Hepatocyte (in vitro differentiated cells): ENCODE results near the gene THYN1. TPM values are rescaled to one million over a fixed set of nuclear protein-coding genes. Genes with fewer than 3 reads are reported as not detected.

Experiments
- DNase-seq: peaks from one replicate; pipeline ENCODE4 v3.0.0-alpha.2; 2016; ENCODE audit warnings: low spot score
- H2AFZ ChIP-seq: fragments of 200-600 bp; sonication (generic); 2 replicates; pipeline ENCODE4 v1.6.0; 2016; ENCODE audit warnings: antibody characterized with exemption, mild to moderate bottlenecking
- H3K27ac ChIP-seq: fragments of 200-600 bp; sonication (generic); 2 replicates; pipeline ENCODE4 v1.5.1; 2016; ENCODE audit warnings: mild to moderate bottlenecking
- H3K27me3 ChIP-seq: fragments of 200-600 bp; sonication (generic); 2 replicates; pipeline ENCODE4 v1.6.1; 2016
- H3K36me3 ChIP-seq: fragments of 200-600 bp; sonication (generic); replicated peaks from 2 replicates; pipeline ENCODE4 v1.5.1; 2016; ENCODE audit warnings: low read depth; ENCODE audit not compliant: insufficient read depth
- H3K4me1 ChIP-seq: fragments of 200-600 bp; sonication (generic); 2 replicates; pipeline ENCODE4 v1.5.1; 2016; ENCODE audit warnings: mild to moderate bottlenecking, moderate library complexity; ENCODE audit not compliant: insufficient read depth
- H3K4me2 ChIP-seq: fragments of 200-600 bp; sonication (generic); 2 replicates; pipeline ENCODE4 v1.6.0; 2016
- H3K4me3 ChIP-seq: fragments of 200-600 bp; sonication (generic); 2 replicates; pipeline ENCODE4 v1.5.1; 2016; ENCODE audit warnings: mild to moderate bottlenecking
- H3K79me2 ChIP-seq: fragments of 200-600 bp; sonication (generic); 2 replicates; pipeline ENCODE4 v1.6.0; 2017; ENCODE audit warnings: mild to moderate bottlenecking
- H3K9me2 ChIP-seq: fragments of 200-600 bp; sonication (generic); replicated peaks from 2 replicates; pipeline ENCODE4 v1.6.0; 2017; ENCODE audit warnings: mild to moderate bottlenecking; ENCODE audit not compliant: insufficient read depth
- H3K9me3 ChIP-seq: fragments of 200-600 bp; sonication (generic); 2 replicates; pipeline ENCODE4 v1.5.1; 2016; ENCODE audit warnings: low read depth, mild to moderate bottlenecking
- H4K20me1 ChIP-seq: fragments of 200-600 bp; sonication (generic); 2 replicates; pipeline ENCODE4 v1.6.0; 2016; ENCODE audit warnings: mild to moderate bottlenecking; ENCODE audit not compliant: insufficient read depth, poor library complexity, severe bottlenecking
- CTCF ChIP-seq: fragments of 200-600 bp; sonication (generic); IDR thresholded peaks from 2 replicates; pipeline ENCODE4 v1.5.1; 2016; ENCODE audit warnings: antibody characterized with exemption, mild to moderate bottlenecking; ENCODE audit not compliant: poor library complexity
- EZH2 ChIP-seq: fragments of 200-600 bp; sonication (generic); IDR thresholded peaks from 2 replicates; pipeline ENCODE4 v1.6.1; 2016; ENCODE audit warnings: antibody characterized with exemption, mild to moderate bottlenecking, borderline replicate concordance
- EZH2phosphoT487 ChIP-seq: fragments of 200-600 bp; sonication (generic); IDR thresholded peaks from one replicate; pipeline ENCODE4 v1.6.1; 2018; ENCODE audit warnings: antibody characterized with exemption, mild to moderate bottlenecking, low read depth, moderate library complexity; ENCODE audit not compliant: unreplicated experiment, severe bottlenecking
- WGBS: methylation state at CpG from one replicate; pipeline ENCODE4 v1.1.6; 2016; ENCODE audit warnings: low lambda C conversion rate; ENCODE audit errors: missing lambda C conversion rate; 5-methylcytosine and 5-hydroxymethylcytosine counted together
- polyA plus RNA-seq: library from polyadenylated mRNA; unstranded; fragments of >200 nt; fragmentation: Nextera tagmentation; extraction: Ambion mirVana; gene quantifications from 2 replicates; pipeline ENCODE4 v1.2.1, GENCODE V29; 2016
- total RNA-seq: library from RNA; depleted of rRNA; stranded (reverse); fragments of >200 nt; gene quantifications from 2 replicates; pipeline ENCODE4 v1.2.3, GENCODE V29; 2014

Gene THYN1
- total and polyA plus RNA-seq, 2 experiments from 2014 or later: 45.7 to 59.8 TPM

- Histone ChIP-seq H3K79me2 (no peaks in the 10 kb centered on the region), H2AFZ (no peak overlapping the region), H3K9me2 (no peaks in the 10 kb centered on the region), H3K9me3 (no peaks in the 10 kb centered on the region), H3K4me2 (peak overlapping the region; percentile 91), H3K4me1 (peaks cover 12% of the 10 kb centered on the region), H3K27me3 (peaks cover 83% of the 10 kb centered on the region), H4K20me1 (no peaks in the 10 kb centered on the region), H3K4me3 (no peak overlapping the region), H3K36me3 (no peaks in the 10 kb centered on the region), H3K27ac (no peak overlapping the region)
- no peak for DNase-seq
- 15% methylated on average over 36 of the region's 36 CpGs for WGBS
- peak; percentile 80 for TF ChIP-seq EZH2
- TF ChIP-seq EZH2phosphoT487: no peak
Observed at GRCh38 chr11:134277183-134278001, 24.2 kb upstream of the THYN1 start.

- Histone ChIP-seq H3K9me3 (no peaks in the 10 kb centered on the region), H3K36me3 (no peaks in the 10 kb centered on the region), H3K27ac (no peak overlapping the region), H3K27me3 (peaks cover 91% of the 10 kb centered on the region), H2AFZ (peak overlapping the region; percentile 71), H3K9me2 (no peaks in the 10 kb centered on the region), H3K79me2 (no peaks in the 10 kb centered on the region), H3K4me2 (peak overlapping the region; percentile 91), H3K4me1 (peaks cover 12% of the 10 kb centered on the region), H4K20me1 (no peaks in the 10 kb centered on the region), H3K4me3 (no peak overlapping the region)
- DNase-seq: no peak
- WGBS: 3% methylated on average over 38 of the region's 88 CpGs
- no peak for TF ChIP-seq CTCF
Observed at GRCh38 chr11:134276396-134277182, 23.4 kb upstream of the THYN1 start.

GRCh38 chr11:134275534-134276395 is 22.6 kb upstream of the THYN1 start, which contains the start of gene GLB1L3:
GLB1L3 (plus strand) TSS chr11:134276379; CDS start chr11:134276741, 362 bp downstream.
- Histone ChIP-seq H3K4me2 (peak within 1 kb of the TSS; percentile 91), H4K20me1 (no peaks in the 10 kb centered on the region), H3K9me3 (no peaks in the 10 kb centered on the region), H3K9me2 (no peaks in the 10 kb centered on the region), H3K27ac (no peak within 1 kb of the TSS), H3K27me3 (peaks cover 95% of the 10 kb centered on the region), H3K4me3 (no peak within 1 kb of the TSS), H3K4me1 (peaks cover 12% of the 10 kb centered on the region), H3K36me3 (no peaks in the 10 kb centered on the region), H2AFZ (peak within 1 kb of the TSS; percentile 71), H3K79me2 (no peaks in the 10 kb centered on the region)
- TF ChIP-seq CTCF (peak; percentile 22), EZH2phosphoT487 (no peak)
- WGBS: 1% methylated on average over 63 of the region's 68 CpGs
- DNase-seq: peak; percentile 34
